ENCODE data around the gene CFAP65. TPM values are rescaled to one million over a fixed set of nuclear protein-coding genes. Genes with fewer than 3 reads are reported as not detected.

The CFAP65 gene
- total and polyA plus RNA-seq, 2 of the 4 experiments (the other 2 are of a cell fraction), result not detected

DNA sequence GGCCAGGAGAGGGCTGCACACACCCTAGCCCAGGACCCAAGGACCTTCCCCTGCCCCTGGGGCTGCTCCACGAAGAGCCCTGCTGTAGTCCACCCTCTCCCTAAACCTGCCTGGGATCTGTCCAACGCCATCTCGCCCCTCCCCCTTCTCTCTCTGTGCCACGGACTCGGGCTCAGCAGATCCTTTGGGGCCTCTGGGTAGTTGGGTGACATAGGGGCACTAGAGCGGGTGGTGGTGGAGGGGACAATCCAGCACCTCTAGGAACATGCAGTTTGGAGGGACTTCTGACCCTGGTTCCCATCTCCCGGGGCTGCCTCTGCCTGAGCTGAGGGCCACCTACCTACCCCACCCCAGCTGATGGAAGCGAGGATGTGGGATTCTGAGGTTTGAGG, 40.8 kb downstream of the CFAP65 start:
- Histone ChIP-seq H3K9me1 (ENCODE audit: insufficient read depth, low read length) (no peaks in the 10 kb centered on the region), H2BK15ac (ENCODE audit: low read depth, low read length) (no peak overlapping the region), H3K4me2 (ENCODE audit: low read depth, low read length) (no peak overlapping the region), H3K4ac (ENCODE audit: low read depth, low read length) (no peak overlapping the region), H4K5ac (ENCODE audit: low read depth, low read length) (no peak overlapping the region), H3K9me3 (ENCODE audit: control insufficient read depth, insufficient read depth, low read length) (no peaks in the 10 kb centered on the region; the same call in 1 of the 2 replicates), H4K20me1 (ENCODE audit: insufficient read depth, low read length) (no peaks in the 10 kb centered on the region; the same call in 1 of the 2 replicates), H2BK120ac (ENCODE audit: low read depth, low read length) (no peak overlapping the region), H2BK5ac (ENCODE audit: low read depth, low read length, poor library complexity, severe bottlenecking) (no peak overlapping the region), H3K4me1 (ENCODE audit: control insufficient read depth, insufficient read depth, low read length) (no peaks in the 10 kb centered on the region), H3K4me3 (ENCODE audit: insufficient read depth, low read depth, low read length) (no peak overlapping the region), H4K91ac (ENCODE audit: insufficient read depth, low read depth, low read length) (no peak overlapping the region), H2AK5ac (ENCODE audit: low read depth, low read length) (no peak overlapping the region), H2AFZ (replicated peaks; ENCODE audit: low read length, poor library complexity) (no peak overlapping the region), H3K27me3 (ENCODE audit: control insufficient read depth, insufficient read depth, low read length) (peaks cover 84% of the 10 kb centered on the region), H2BK20ac (ENCODE audit: low read depth, low read length) (no peak overlapping the region), H3K14ac (replicated peaks; ENCODE audit: low read depth, low read length) (no peak overlapping the region), H2AK9ac (replicated peaks; ENCODE audit: low read depth, low read length, poor library complexity) (peak overlapping the region; percentile 15), H3K18ac (ENCODE audit: low read depth, low read length) (no peak overlapping the region), H3K36me3 (ENCODE audit: control insufficient read depth, insufficient read depth, low read length) (no peaks in the 10 kb centered on the region), H3K23ac (ENCODE audit: low read depth, low read length) (no peak overlapping the region), H3K9ac (ENCODE audit: low read depth, low read length) (no peak overlapping the region), H3K56ac (ENCODE audit: extremely low read depth, insufficient read depth, low read length) (no peak overlapping the region), H3K79me1 (ENCODE audit: low read depth in 1 of 2, low read length in 2 of 2) (no peaks in the 10 kb centered on the region), H4K8ac (ENCODE audit: low read depth in 2 of 2, low read length in 2 of 2) (no peak overlapping the region), H3K27ac (ENCODE audit: insufficient read depth, low read length) (no peak overlapping the region)
- CTCF ChIA-PET, result no interaction called here
- POLR2A ChIA-PET (ENCODE audit: unreplicated experiment), result no interaction called here
- in situ Hi-C loops (cut with MboI; ENCODE audit: low sequenced_read_pairs) (no loop called here), dilution Hi-C loops (cut with HindIII; ENCODE audit: low sequenced_read_pairs, unreplicated experiment) (no loop called here), intact Hi-C loops (cut with micrococcal nuclease) (no loop called here)
- no peak for TF ChIP-seq RCOR1 (IDR thresholded peaks at IDR 0.05; ENCODE audit: insufficient replicate concordance, low read length)
- ATAC-seq (ENCODE audit: low read depth) (no peak), DNase-seq (no peak)
- BruUV-seq (replicated peaks), result no TSS peak
- no CpG with 5 or more reads among the region's 8 CpGs for WGBS, 2 experiments (ENCODE audit: extremely low coverage in 2 of 2, insufficient read length in 1 of 2)

Data from IMR-90 (cell line).